IPS-NIHi7 (cell line): ENCODE results near the gene APOO.

Experiments used
- DNase-seq: peaks from one replicate; pipeline ENCODE4 v3.0.0; 2012; ENCODE audit warnings: mixed read lengths; ENCODE audit errors: extremely low spot score

Gene APOO

GRCh38 chrX:23817979-23818336 lies 89.8 kb downstream of the APOO start:
- DNase-seq = no peak

DNA sequence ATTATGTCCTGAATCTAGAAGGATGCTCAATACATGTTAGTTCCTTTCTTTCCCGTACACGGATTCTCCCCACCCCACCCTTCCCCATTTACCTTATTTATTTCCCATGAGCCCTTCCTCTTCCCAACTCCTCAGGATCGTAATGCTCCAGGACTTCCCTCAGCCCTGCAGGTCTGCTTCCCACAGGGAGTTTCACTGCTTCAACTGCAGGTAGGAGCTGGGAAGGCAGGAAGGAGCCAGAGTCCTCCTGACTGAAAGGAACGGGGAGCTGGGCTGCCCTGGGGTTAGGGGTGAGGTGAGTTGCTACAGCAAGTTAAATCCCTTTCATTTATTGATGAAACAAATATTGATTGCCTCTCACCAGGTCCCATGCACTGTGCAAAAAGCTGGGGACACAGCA lies 91.6 kb downstream of the APOO start:
- no peak for DNase-seq

DNA sequence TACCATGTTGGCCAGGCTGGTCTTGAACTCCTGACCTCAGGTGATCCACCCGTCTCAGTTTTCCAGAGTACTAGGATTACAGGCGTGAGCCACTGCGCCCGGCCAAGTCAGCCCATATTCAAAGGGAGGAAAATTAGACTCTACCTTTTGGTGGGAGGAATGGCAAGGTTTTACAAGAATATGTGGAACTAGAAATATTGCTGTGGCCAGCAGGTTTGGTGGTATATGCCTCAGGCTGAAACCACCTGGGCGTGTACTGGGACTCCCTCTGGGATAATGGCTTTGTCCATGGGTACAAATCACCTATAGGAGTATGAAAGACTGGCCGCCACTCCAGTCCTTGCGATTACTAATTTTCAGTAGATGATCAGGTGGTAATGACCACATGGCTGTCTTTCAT lies 92.4 kb downstream of the APOO start:
- no peak for DNase-seq

DNA sequence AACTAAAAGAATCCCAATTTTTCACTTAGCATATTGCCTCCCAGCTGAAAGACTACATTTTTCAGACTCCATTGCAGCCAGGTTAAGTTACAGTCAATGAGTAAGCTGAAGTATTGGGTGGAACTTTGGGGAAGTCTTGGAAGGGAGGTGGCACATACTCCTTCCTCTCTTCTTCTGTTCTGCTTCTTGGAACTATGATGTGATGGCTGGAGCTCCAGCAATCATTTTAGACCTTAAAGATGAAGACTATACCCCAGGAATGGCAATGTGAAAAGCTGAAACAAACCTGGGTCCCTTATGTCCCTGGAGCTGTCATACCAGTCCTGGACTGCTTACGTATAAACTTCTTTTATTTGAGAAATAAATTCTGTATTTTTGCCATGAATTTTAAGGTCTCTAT lies 93.9 kb downstream of the APOO start:
- no peak for DNase-seq

GRCh38 chrX:23811656-23812055 lies 96.1 kb downstream of the APOO start:
- DNase-seq = no peak

- DNase-seq = no peak
Measured at GRCh38 chrX:23811108-23811651, 96.6 kb downstream of the APOO start.

- no peak for DNase-seq
Measured at GRCh38 chrX:23810279-23810678, 97.5 kb downstream of the APOO start.

DNA sequence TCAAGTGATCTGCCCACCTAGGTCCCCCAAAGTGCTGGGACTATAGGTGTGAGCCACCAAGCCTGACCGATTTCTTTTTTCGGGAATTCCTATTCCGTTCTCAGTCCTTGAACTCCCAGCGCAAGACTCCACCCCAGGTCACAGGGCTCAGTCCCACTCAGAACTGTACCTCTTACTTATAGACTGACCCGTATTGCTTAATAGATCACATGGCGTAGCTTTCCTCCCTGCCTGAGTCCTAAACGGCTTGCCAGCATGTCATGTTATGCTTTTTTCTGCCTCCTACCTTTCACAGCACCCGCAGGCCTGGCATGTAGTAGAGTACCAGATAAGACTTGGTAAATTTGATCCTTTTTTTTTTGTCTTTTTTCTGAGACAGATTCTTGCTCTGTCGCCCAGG lies 102.3 kb downstream of the APOO start:
- no peak for DNase-seq

DNA sequence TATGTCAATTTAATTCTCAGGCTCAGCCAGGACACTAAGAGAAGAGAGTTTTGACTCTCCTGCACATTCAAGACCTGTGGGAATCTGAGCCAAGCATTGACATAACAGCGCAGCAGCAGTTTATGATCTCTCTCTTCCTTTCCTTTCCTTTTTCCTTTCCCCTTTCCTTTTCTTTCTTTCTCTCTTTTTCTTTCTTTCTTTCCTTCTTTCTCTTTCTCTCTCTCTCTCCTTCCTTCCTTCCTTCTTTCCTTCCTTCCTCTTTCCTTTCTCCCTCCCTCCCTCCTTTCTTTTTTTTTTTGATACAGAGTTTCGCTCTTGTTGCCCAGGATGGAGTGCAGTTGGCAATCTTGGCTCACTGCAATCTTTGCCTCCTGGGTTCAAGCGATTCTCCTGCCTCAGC lies 103.2 kb downstream of the APOO start:
- DNase-seq = no peak

DNA sequence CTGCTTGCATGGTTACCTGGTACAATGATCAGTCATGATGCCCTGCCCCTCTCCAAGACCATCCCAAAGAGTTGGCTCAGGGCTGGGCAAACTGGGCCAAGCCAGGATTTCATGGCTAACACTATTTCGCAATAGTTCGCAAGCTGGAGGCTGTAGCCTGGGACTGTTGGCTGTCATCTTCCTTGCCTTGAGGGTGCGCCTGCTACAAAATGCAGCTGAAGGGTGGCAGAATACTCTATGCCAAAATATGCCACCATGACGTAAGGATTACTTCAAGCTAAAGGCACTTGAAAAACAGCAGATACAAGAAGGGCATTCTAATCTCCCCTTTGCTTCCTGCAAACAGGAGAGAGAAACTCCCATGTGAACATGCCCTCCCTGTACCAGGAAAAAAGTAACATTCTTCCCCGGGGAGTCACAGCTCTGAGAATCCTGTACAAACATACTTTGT lies 103.8 kb downstream of the APOO start:
- DNase-seq = no peak

- no peak for DNase-seq
Measured at GRCh38 chrX:23802431-23802830, 105.3 kb downstream of the APOO start.

GRCh38 chrX:23799469-23800065 lies 108.2 kb downstream of the APOO start:
- no peak for DNase-seq

DNA sequence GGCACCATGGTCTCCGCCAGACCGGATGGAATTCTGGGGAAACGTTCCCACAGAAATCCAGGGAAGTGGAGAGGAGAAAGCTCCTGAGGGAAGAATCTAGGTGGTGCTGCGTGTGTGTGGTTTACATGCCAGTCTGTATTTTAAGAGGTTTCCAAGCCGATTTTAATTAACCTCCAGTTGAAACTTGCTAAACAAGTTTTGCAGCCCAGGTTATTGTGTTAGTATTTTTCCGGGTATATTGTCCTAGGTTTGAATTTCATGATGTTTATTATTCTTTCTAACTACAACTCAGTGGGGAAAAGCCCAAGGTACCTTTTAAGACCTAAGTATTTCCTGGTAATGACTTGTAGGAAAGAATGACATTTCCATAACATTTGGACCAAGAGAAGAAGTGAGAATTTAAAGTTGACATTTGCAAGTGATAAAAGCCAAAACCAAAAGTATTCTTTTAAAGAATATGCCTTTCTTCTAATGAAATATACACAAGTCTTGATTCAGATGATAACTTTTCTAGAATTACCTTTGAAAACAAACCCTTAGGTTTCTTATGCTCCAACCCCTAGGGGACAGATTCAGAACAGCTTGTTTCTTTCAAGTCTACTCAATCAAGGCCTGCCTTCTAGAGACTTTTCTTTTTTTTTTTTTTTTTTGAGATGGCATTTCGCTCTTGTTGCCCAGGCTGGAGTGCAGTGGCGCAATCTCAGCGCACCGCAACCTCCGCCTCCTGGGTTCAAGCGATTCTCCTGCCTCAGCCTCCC lies 110.2 kb downstream of the APOO start:
- DNase-seq = no peak

- no peak for DNase-seq
Measured at GRCh38 chrX:23795221-23795620, 112.5 kb downstream of the APOO start.

DNA sequence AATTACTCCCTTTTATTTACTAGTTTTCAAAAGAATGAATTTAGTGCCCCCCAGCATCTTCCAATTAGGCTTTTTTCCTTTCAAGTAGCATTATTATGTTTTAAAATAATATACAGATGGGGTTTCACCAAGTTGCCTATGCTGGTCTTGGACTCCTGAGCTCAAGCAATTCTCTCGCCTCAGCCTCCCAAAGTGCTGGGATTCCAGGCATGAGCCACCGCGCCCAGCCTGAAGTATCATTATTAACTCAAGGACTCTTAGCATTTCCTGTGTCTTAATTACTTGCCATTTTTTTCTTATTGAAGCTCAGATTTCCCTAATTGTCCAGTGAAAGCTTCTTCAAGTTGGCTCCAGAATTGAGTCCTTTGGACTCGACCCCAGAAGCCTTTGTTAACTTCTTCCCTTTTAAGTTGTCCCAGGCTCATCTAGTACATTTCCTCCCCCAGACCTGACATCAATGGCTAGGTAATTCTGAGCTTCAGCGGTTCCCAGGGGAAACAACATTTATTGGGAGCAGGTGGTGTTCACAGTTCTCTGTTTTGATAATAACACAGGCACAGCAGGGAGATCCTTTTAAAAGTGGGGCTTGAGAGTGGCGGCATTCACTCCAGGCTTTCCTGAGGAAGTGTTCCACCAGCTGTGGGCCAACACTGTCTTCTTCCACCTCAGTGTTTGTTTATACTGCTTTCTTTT lies 114.7 kb downstream of the APOO start:
- no peak for DNase-seq

DNA sequence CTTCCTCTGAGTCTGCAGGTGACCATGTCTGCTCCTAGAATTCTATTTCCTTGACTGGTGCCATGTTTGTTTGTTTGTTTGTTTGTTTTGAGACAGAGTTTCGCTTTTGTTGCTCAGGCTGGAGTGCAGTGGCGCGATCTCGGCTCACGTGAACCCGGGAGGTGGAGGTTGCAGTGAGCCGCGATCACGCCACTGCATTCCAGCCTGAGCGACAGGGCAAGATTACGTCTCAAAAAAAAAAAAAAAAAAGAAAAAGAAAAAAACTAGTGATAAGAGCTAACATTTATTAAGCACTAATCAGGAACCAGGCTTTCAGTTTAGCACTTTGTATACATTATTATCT lies 117.6 kb downstream of the APOO start:
- DNase-seq = no peak

GRCh38 chrX:23789386-23790154 lies 118.2 kb downstream of the APOO start:
- no peak for DNase-seq

DNA sequence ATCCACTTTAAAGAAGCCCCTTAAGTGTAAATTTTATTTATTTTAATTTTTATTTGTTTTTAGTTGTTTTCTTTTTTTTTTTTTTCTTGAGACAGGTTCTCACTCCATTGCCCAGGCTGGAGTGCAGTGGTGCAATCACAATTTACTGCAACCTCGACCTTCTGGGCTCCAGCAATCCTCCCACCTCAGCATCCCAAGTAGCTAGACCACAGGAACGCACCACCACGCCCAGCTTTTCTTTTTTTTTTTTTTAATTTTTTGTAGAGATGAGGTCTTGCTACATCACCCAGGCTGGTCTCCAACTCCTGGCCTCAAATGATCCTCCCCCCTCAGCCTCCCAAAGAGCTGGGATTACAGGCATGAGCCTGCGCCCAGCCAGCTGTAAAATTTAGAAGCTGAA lies 118.8 kb downstream of the APOO start:
- no peak for DNase-seq

DNA sequence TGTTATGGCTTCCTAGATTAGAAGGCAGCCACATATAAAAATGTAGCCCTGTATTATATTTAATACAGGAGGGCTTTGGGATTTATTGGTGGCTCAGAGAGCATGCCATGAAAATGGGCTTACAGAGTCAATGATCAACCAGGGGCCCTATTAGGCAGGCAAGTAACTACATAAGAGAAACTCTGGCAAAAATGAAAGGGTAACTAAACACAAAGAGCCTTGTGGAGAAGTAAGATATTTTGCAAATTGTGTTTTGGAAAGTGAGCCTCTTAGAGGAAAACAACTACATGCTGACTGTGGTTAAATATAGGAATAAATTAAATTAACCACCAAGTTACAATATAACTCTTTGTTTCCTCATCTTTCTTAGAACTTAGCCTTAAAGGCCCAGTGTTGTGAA lies 119.2 kb downstream of the APOO start:
- DNase-seq = no peak

DNA sequence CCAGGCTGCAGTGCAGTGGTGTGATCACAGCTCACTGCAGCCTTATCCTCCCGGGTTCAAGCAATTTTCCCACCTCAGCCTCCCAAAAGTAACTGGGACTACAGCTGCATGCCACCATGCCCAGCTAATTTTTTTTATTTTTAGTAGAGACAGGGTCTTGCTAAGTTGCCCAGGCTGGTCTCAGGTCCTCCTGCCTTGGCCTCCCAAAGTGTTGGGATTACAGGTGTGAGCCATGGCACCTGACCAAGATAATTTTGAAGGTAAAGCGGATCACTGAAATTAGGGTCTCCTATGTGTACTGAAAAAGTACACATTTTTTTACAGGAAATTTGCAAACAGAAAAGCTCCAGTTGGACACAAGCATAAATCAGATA lies 120.0 kb downstream of the APOO start:
- no peak for DNase-seq

GRCh38 chrX:23786268-23786815 lies 121.4 kb downstream of the APOO start:
- no peak for DNase-seq

- DNase-seq = no peak
Measured at GRCh38 chrX:23785580-23785979, 122.2 kb downstream of the APOO start.
